NCI-H460 (cell line): Measurements from ENCODE around the gene GJB4. TPM values are rescaled to one million over a fixed set of nuclear protein-coding genes. Genes with fewer than 3 reads are reported as not detected.
"Not testable (repeated sequence)": the region's sequence is repeated elsewhere in the genome, so short reads cannot be mapped to it uniquely, and the experiment has no call there.

Experiments
- DNase-seq: peaks from one replicate; pipeline ENCODE4 v3.0.0-alpha.2; 2016; ENCODE audit warnings: low read depth; ENCODE audit errors: extremely low read depth
- total RNA-seq: library from RNA; depleted of rRNA; stranded (reverse); fragments of >200 nt; shearing (Covaris generic); gene quantifications from 2 replicates; pipeline ENCODE4 v1.2.3, GENCODE V29; 2014

GJB4 gene
- total RNA-seq, 1 experiment from 2014 or later, result not detected

DNA sequence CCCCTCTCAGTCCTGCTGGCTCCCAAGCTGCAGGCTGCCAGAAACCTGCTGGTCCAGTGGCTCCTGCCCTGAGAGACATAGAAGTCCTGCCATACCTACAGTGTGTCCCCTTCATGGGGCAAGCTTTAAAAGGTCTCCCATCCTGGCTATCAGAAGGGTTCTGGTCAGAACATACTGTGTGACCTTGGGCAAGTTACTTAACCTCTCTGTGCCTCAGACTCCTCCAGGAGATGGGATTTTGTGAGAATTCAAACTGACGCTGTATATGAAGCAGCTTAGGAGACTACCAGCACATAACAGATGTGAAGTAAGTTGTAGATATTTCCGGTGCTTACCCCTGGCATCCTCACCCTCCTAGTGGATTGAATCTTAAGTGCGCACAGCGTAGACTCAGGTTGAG is 13.4 kb upstream of the GJB4 start:
- DNase-seq, result no peak

DNA sequence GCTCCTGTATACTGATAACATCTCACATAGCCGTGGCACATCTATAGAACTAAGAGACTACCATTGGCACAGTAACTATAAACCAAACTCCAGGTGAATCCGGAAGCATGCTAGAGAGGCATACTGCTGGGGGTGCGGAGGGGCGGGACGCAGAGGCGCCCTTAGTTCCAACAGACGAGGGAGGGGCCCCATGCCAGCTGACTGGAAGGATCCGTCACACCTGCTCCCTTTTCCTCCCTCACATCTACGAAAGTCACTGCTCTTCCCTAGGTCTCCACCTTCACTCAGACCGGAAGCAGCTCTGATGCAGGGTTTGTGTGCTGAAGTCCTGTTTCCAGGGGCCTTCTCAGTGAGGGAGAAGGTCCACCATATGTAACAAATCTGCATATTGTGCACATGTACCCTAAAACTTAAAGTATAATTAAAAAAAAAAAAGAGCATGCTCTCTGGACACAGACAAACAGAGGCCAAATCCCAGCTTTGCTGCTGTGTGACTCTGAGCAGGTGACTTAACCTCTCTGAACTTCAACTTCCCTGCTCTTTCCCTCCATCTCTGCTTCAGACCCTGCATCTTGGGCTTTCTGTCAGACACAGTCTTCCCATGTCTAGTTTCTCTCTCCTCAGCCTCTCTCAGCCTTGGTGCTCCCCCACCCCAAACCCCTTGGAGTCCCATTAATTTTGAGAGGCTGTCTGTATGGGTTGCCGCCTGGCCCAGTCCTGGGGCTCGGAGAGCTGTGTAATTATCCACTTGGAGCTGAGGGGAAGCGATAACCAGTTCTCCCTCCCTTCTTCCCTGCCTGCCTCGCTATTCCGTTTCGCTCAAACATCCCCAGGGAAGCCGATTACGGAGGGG is 12.5 kb upstream of the GJB4 start:
- no peak for DNase-seq

DNA sequence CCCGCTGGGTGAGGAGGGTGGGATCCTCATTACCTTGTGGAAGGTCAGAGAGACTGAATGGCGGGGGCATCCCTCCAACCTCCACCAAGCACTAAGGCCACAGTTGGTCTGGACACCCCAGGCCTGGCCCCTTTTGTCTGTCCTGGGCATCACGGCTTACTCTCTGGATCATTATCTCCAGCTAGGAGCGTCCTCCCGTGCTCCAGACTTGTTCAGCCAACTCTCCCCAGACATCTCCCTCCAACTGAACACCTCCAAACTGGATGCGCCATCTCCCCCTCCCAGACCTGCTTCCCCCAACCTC is 11.9 kb upstream of the GJB4 start:
- DNase-seq, result no peak

DNA sequence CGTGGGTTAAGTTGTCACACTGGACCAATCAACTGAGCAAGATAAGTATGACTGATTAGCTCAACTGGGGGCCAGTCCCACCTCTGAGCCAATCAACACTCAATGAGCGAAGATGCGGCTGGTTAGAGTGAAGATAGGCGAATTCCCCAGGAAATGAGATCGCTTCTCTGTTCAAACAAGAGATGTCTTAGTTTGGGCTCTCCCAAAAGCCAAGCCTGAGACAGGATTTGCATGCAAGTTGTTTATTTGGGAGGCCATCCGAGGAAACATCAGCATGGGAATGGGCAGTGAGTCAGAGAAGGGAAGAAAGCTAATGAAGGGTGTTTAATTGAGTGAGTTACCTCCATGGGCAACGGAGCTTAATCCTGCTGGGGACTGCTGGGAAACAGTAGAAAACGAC is 9.5 kb upstream of the GJB4 start:
- DNase-seq, result no peak

DNA sequence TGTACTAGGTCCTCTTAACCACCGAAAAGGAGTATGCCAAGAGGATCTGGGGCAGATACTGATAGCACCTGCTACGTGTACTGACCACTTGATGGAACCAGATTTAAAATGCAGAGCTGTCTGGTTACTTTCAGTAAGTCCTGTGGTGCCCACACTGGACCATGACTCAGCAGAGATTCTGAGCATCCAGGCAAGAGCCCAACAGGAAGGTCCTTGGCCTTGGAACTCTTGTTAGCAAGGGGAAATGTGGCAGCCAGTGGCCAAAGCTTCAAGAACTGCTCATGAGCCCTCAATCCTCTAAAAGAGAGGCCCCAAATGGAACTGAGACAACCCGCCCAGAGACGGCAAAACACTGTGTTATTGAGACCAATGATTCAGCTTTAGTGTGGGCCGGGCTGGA is 8.9 kb upstream of the GJB4 start:
- no peak for DNase-seq

DNA sequence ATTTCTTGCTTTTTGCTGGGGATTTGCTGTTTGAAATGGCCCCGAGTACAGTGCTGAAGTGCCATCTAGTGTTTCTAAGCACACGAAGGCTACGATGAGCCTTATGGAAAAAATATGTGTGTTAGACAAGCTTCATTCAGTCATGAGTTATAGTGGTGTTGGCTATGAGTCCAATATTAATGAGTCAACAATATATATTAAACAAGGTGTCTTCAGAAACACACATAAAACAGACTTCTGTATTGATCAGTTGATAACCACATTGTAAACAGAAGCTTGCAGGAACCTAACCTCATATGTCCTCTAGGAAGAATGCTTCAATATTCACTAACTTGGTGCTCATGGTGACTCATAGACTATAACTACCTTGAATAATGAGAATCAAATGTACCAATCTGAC is 6.4 kb upstream of the GJB4 start:
- DNase-seq, result no peak

DNA sequence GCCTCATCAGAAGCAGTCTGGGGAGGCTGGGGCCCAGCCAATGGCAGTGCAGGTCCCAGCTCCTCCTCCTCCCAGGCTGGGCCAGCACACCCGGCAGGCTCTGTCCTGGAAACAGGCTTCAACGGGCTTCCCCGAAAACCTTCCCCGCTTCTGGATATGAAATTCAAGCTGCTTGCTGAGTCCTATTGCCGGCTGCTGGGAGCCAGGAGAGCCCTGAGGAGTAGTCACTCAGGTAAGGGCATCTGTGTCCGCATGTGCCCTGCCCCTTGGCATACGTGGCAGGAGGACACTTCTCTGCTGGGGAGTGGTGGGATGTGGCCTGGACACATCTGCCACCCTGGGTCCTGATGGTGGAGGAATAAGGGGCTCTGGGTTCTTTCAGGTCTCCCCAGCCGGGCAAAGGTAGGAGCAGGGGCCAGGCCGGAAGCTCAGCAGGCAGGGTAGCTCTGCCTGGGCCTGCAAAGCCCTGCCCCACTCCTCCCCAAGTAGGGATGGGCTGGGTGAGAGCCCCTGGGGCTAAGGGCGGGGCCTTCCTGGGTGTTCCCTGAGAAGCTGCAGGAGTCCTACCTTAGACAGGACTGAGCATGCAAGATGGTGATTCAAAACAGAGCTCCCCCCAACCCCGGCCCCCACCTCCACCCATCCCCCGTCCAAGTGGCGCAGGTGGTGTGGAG is 4.4 kb upstream of the GJB4 start, which contains the start of gene GJB5:
TSS of gene GJB5 (plus strand) at position 84 of the 674 bp plus-strand sequence. CDS start 2,284 bp downstream, outside the sequence.
- DNase-seq, result no peak

DNA sequence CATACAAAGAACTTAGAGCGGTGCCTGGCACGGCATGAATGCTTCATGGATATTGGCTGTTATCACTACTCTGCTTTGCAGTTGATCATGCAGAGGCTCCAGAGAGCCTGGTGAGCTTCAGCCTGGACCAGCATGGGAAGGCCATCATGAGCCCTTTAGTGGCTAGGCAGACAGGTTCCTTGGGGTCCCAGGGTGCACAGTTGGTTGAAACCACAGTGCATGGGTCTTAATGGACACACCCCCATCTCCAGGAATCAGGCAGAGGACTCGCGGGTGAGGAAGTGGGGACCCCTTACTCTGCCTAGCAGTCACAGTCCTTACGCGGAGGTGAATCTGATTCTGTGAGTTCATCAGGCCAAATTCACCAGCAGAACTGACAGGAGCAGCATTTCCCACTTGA is 3.6 kb upstream of the GJB4 start:
- no peak for DNase-seq

DNA sequence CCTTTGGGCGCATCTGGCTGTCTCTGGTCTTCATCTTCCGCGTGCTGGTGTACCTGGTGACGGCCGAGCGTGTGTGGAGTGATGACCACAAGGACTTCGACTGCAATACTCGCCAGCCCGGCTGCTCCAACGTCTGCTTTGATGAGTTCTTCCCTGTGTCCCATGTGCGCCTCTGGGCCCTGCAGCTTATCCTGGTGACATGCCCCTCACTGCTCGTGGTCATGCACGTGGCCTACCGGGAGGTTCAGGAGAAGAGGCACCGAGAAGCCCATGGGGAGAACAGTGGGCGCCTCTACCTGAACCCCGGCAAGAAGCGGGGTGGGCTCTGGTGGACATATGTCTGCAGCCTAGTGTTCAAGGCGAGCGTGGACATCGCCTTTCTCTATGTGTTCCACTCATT is 2.2 kb upstream of the GJB4 start:
- no peak for DNase-seq

DNA sequence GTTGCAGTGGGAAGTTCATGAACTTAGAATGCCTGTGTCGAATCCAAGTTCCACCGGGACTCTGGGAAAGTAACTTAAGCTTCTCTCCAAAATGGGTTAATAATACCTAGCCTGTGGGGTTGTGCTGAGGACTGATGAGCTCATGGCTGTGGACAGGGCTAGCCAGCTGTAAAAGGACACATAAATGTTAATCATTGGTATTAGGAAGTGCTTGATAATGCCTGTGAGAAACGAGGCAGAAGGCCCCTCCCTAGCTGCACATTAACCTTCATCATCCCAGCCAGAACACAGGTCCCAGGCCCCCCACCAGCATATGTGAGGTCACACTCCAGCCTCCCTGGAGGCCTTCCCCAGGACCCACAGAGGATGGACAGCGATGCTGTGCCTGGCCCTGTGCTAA is 789 bp upstream of the GJB4 start:
- DNase-seq, result no peak

DNA sequence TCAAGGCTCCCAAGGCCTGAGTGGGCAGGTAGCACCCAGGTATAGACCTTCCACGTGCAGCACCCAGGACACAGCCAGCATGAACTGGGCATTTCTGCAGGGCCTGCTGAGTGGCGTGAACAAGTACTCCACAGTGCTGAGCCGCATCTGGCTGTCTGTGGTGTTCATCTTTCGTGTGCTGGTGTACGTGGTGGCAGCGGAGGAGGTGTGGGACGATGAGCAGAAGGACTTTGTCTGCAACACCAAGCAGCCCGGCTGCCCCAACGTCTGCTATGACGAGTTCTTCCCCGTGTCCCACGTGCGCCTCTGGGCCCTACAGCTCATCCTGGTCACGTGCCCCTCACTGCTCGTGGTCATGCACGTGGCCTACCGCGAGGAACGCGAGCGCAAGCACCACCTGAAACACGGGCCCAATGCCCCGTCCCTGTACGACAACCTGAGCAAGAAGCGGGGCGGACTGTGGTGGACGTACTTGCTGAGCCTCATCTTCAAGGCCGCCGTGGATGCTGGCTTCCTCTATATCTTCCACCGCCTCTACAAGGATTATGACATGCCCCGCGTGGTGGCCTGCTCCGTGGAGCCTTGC is 1.7 kb downstream of the GJB4 start:
- DNase-seq, result no peak

DNA sequence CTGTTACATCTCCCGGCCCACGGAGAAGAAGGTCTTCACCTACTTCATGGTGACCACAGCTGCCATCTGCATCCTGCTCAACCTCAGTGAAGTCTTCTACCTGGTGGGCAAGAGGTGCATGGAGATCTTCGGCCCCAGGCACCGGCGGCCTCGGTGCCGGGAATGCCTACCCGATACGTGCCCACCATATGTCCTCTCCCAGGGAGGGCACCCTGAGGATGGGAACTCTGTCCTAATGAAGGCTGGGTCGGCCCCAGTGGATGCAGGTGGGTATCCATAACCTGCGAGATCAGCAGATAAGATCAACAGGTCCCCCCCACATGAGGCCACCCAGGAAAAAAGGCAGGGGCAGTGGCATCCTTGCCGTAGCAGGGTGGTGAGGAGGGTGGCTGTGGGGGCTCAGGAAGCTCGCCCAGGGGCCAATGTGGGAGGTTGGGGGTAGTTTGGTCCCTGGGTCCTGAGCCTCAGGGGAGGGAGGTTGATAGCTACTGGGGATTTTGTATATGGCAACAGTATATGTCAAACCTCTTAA is 2.3 kb downstream of the GJB4 start:
- DNase-seq, result no peak

DNA sequence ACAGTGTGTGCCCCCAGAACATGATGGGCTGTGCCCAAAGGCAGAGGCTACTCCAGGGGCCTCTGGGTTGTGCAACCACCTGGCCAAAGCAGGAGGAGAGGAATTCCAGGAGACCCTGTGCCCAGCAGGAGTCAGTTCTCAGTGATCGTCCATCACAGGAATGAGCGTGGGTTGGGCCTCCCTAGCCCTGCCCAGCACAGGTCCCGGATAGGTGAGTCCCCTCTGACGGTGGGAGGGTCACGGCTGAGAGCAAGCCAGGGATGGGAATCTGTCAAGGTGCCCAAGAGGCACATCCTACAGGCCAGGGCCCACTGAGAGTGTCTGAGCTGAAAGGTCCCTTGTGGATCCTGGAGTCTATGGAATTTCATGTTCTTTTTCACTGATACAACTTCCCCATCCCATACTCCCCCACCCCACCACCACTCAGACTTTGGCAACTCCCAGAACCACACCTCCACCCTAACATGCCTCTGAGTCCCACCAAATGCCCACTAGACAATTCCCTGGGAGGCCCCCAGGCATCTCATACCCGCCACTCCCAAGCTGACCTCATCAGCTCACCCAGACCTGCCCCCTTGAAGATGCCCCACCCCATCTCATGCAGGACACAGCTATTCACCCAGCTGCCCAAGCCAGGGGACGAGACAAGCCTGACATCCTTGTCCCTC is 3.1 kb downstream of the GJB4 start:
- DNase-seq, result no peak

DNA sequence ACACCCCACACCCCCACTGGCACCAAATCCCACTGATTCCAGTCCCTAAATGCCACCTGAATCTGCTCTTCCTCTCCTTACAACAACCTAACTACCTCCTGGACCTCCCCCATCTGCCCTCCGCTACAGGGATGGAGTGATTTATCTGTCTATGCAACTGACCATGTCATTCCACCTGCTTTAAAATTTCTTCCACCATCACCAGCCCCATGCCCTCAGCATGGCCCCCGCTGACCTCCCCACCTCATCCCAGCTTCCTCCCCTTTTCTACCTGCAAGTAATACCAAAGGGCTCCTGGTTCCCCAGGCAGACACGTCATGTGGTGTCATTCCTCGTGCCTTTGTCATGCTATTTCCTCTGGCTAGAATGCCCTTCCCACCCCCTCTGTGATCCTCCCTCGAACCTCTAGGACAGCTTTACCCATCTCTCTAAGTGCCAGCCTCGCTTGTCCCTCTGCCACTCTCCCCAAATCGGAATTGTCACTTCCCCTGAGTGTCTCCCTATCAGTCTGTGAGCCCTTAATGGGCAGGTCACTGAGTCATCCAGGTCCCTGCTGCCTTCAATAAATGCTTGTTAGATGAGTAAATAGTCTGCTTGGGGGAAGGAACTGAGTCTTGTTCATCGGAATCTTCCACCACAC is 3.7 kb downstream of the GJB4 start:
- no peak for DNase-seq

DNA sequence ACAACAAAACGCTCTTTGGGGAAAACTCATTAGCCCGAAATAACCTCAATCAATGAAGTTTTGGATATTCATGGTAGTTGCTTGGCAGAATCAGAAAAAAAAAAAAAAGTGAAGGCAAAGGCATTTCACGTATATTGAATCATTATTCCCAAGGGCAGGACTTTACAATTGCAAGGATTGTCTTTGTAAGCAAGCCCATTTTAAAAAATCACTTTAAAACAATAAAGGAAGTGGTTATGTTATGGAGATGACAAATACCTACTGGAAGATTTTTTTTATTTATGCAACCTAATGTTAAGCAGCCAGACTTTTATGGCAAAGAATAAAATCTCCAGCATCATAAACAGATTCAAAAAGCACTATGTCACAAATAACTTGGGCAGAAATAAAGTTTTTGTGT is 9.3 kb downstream of the GJB4 start:
- no peak for DNase-seq

DNA sequence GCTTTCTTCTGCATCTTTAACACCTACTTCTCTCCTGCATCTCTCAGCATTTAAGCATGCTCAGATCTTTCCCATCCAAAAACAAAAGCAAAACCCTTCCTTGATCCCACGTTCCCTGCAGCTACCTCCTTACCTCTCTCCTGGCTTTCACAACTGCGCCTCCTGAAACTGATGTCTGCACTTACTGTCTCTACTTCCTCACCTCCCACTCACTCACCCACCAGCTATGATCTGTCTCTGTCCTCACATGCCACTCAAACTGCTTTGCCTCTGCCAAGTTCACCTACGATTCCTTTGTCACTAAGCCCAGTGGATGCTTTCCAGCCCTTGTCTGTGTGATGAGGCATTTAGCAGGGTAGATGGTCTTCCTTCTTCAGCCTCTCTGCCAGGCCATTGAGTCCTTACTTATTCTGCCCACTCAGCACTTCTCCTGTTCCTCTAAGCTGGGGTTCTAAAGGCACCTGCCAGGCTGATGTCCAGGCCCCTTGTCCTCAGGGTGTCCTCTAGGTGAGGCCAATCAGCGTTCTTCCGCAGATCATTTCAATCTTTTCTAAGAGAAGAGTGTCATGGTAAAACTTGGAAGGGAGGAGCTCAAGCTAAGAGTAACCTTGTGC is 11.5 kb downstream of the GJB4 start:
- no peak for DNase-seq

DNA sequence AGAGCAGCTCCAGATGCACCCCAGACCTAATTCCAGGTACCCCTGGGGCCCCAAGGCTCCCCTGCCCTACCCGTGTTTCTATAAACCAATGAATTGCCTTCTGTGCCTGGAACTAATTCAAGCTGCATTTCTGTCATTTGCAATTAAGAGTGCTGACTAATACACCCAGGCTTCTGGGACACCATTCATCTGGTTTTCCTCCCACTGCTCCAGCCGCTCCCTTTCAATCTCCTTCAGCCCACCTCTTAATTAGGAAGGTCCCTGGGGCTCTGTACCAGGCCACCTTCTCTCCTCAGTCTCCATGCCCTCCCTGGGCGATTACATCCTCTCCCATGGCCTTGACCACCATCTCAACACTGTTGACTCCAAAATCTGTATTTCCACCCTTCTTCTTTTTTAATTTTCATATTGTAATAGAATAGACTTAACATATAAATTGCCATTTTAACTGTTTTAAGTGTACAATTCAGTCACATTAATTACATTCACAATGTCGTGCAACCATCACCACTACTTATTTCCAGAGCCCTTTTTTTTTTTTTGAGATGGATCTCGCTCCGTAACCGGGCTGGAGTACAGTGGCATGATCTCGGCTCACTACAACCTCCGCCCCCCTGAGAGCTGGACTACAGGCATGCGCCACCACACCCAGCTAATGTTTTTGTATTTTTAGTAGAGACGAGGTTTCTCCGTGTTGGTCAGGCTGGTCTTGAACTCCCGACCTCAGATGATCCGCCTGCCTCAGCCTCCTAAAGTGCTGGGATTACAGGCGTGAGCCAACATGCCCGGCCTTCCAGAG is 12.2 kb downstream of the GJB4 start:
- no peak for DNase-seq

DNA sequence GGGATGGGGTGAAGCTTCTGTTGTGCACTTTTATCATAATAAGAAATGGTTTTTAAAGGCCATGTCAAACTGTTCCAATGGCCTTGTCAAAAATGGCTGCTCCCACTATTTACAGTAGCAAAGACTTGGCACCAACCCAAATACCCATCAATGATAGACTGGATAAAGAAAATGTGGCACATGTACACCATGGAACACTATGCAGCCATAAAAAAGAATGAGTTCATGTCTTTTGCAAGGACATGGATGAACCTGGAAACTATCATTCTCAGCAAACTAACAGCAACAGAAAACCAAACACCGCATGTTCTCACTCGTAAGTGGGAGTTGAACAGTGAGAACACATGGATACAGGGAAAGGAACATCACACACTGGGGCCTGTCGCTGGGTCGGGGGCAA is 13.6 kb downstream of the GJB4 start:
- not testable (repeated sequence) for DNase-seq

DNA sequence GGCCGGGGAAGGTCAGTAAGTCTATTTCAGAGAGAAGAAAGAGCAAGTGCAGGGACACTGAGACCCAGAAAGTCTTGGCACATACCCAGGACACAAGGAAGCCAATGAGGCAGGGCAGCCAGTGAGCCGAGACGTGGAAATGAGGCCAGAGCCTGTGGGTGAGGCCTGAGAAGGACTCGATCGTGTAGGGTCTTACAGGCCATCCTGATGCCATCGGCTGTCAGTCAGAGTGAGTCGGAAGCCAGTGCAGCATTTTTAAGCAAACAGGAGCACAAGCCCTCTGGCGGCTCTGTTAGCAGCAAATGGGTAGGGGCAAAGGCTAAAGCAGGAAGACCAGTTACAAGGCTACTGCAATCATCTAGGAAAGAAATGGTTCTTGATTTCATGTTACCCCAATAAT is 15.4 kb downstream of the GJB4 start:
- no peak for DNase-seq

DNA sequence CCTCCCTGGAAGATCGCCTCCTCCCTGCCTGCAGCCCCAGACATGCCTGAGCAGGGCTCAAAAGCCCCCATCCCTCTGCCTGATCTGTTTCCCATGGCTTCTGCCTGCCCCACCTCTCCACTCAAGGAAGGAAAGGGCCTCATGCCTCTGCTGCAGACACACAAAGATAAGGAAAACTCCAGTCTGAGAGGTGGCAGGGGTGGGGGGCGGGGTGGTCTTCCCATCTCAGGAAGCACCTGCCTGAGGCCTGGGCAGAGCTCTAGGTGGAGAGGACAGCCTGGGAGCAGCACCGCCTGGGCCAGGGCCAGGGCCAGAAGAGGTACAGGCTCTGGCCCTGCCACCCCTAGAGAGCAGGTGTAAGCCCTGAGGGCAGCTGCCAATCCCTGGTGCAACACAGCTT is 17.4 kb downstream of the GJB4 start:
- no peak for DNase-seq
